Activated CD8-positive, alpha-beta T cell treated with anti-CD3 and anti-CD28 coated beads for 36 hours (primary cell): ENCODE data around the gene EME1. TPM values are rescaled to one million over a fixed set of nuclear protein-coding genes. Genes with fewer than 3 reads are reported as not detected.
A peak's percentile ranks its signal among the peaks of the same experiment; 100 is the strongest.

Experiments
- ATAC-seq: fragments of 200-7000 bp; cut with Tn5 transposase; one replicate; pipeline ENCODE4 v1.10.0; 2021; ENCODE audit warnings: mild to moderate bottlenecking, moderate library complexity
- CTCF ChIA-PET: fragments of 350-600 bp; sonication (Branson Sonifier 250); formaldehyde crosslinking; loops from one replicate; lab custom pipeline; 2021; ENCODE audit warnings: antibody characterized with exemption; lab: Charles Lee
- POLR2A ChIA-PET: fragments of 350-600 bp; sonication (Branson Sonifier 250); formaldehyde crosslinking; loops from one replicate; lab custom pipeline; 2021; ENCODE audit warnings: antibody characterized with exemption; lab: Charles Lee
- DNase-seq: peaks from one replicate; pipeline ENCODE4 v3.0.0-alpha.2; 2020
- H3K27ac Mint-ChIP-seq: one replicate; pipeline ENCODE4 v1.8.0; 2021; ENCODE audit warnings: mild to moderate bottlenecking, mixed read lengths
- H3K27me3 Mint-ChIP-seq: one replicate; pipeline ENCODE4 v1.8.0; 2021; ENCODE audit warnings: mixed read lengths
- H3K36me3 Mint-ChIP-seq: one replicate; pipeline ENCODE4 v1.8.0; 2021; ENCODE audit warnings: low read depth, mixed read lengths
- H3K4me1 Mint-ChIP-seq: one replicate; pipeline ENCODE4 v1.8.0; 2021; ENCODE audit warnings: low read depth, mixed read lengths
- H3K4me3 Mint-ChIP-seq: one replicate; pipeline ENCODE4 v1.8.0; 2021; ENCODE audit warnings: mild to moderate bottlenecking, moderate library complexity, mixed read lengths
- H3K9me3 Mint-ChIP-seq: one replicate; pipeline ENCODE4 v1.8.0; 2021; ENCODE audit warnings: mixed read lengths
- CTCF ChIP-seq: fragments of 200-600 bp; IDR thresholded peaks from one replicate; pipeline ENCODE4 v1.8.0; 2022; ENCODE audit warnings: antibody characterized with exemption, mild to moderate bottlenecking
- intact Hi-C: fragments of 100-400 bp; cut with micrococcal nuclease; formaldehyde crosslinking; loops from one replicate; pipeline ENCODE4 v1.10.0; 2022
- total RNA-seq, 2 experiments: library from RNA; stranded (reverse); gene quantifications; one replicate each; pipeline ENCODE4 v1.2.3, GENCODE V29; 2021

EME1 gene
- total RNA-seq, 2 experiments from 2014 or later = 48.0 to 48.6 TPM

GRCh38 chr17:50361561-50362480 lies 11.2 kb upstream of the EME1 start:
- Mint-ChIP-seq H3K27ac (peak overlapping the region; percentile 79), H3K36me3 (peaks cover 4% of the 10 kb centered on the region), H3K27me3 (no peaks in the 10 kb centered on the region), H3K4me3 (no peak overlapping the region), H3K9me3 (no peaks in the 10 kb centered on the region), H3K4me1 (peaks cover 16% of the 10 kb centered on the region)
- TF ChIP-seq CTCF = peak; percentile 85
- DNase-seq = peak; percentile 73
- ChIA-PET POLR2A (interaction anchor here (0.6 to 8.1 kb wide), 9 partner anchors 10 to 50 kb away, joined by 3 to 69 read pairs (median 4); partner anchors contain the start of genes EME1, MRPL27 and XYLT2), CTCF (interaction anchor here (0.6 to 6.6 kb wide), 37 partner anchors 10 to 200 kb away, joined by 3 to 74 read pairs (median 4); partner anchors contain the start of genes CHAD, COL1A1, EME1 and LRRC59)
- intact Hi-C loops = no loop called here
- peak; percentile 87 for ATAC-seq

- no peak for TF ChIP-seq CTCF
- POLR2A ChIA-PET = interaction anchor here (0.7 to 8.1 kb wide), 10 partner anchors 8 to 51 kb away, joined by 3 to 69 read pairs (median 4); partner anchors contain the start of genes EME1, MRPL27 and XYLT2
- H3K36me3 Mint-ChIP-seq = peaks cover 2% of the 10 kb centered on the region
- no peaks in the 10 kb centered on the region for H3K27me3 Mint-ChIP-seq
- no peak overlapping the region for H3K4me3 Mint-ChIP-seq
- H3K4me1 Mint-ChIP-seq = peaks cover 16% of the 10 kb centered on the region
- no peak for DNase-seq
- CTCF ChIA-PET = interaction anchor here (0.6 to 6.6 kb wide), 34 partner anchors 10 to 201 kb away, joined by 3 to 74 read pairs (median 5); partner anchors contain the start of genes CHAD, COL1A1, EME1 and LRRC59
- intact Hi-C loops = no loop called here
- no peak overlapping the region for H3K27ac Mint-ChIP-seq
- ATAC-seq = no peak
- H3K9me3 Mint-ChIP-seq = no peaks in the 10 kb centered on the region
Observed at GRCh38 chr17:50362661-50363060, 10.4 kb upstream of the EME1 start.

- peaks cover 16% of the 10 kb centered on the region for H3K4me1 Mint-ChIP-seq
- H3K4me3 Mint-ChIP-seq = no peak overlapping the region
- no peaks in the 10 kb centered on the region for H3K9me3 Mint-ChIP-seq
- POLR2A ChIA-PET = interaction anchor here (0.7 to 8.1 kb wide), 8 partner anchors 9 to 101 kb away, joined by 3 to 69 read pairs (median 3); partner anchors contain the start of genes EME1, MRPL27 and XYLT2
- H3K36me3 Mint-ChIP-seq = peaks cover 9% of the 10 kb centered on the region
- H3K27ac Mint-ChIP-seq = no peak overlapping the region
- TF ChIP-seq CTCF = no peak
- no peaks in the 10 kb centered on the region for H3K27me3 Mint-ChIP-seq
- DNase-seq = no peak
- intact Hi-C loops = no loop called here
- CTCF ChIA-PET = interaction anchor here (0.7 to 6.6 kb wide), 10 partner anchors 9 to 163 kb away, joined by 3 to 74 read pairs (median 13); partner anchors contain the start of genes EME1, LRRC59, MRPL27 and XYLT2
- no peak for ATAC-seq
Observed at GRCh38 chr17:50363217-50364060, 9.6 kb upstream of the EME1 start.

- ChIA-PET CTCF (interaction anchor here (1.4 to 6.6 kb wide), 3 partner anchors 34 to 115 kb away, joined by 3 to 74 read pairs (median 5); partner anchors contain the start of genes LRRC59 and RSAD1), POLR2A (interaction anchor here (1.0 to 8.1 kb wide), 4 partner anchors 9 to 101 kb away, joined by 3 to 69 read pairs (median 26); partner anchors contain the start of genes EME1, MRPL27 and XYLT2)
- H3K27ac Mint-ChIP-seq = no peak overlapping the region
- no peak overlapping the region for H3K4me3 Mint-ChIP-seq
- peaks cover 16% of the 10 kb centered on the region for H3K4me1 Mint-ChIP-seq
- H3K36me3 Mint-ChIP-seq = peaks cover 13% of the 10 kb centered on the region
- H3K9me3 Mint-ChIP-seq = no peaks in the 10 kb centered on the region
- no peaks in the 10 kb centered on the region for H3K27me3 Mint-ChIP-seq
- ATAC-seq = no peak
- no peak for TF ChIP-seq CTCF
- intact Hi-C loops = no loop called here
- DNase-seq = no peak
Observed at GRCh38 chr17:50364061-50364458, 9.0 kb upstream of the EME1 start.
